Stimulated activated CD8-positive, alpha-beta memory T cell treated with anti-CD3 and anti-CD28 coated beads, Interleukin-12 subunit alpha, Interleukin-12 subunit beta, amount 100 ng/mL, for 4 hours (primary cell): ENCODE results near the gene PEX14.

ENCODE experiments used
- DNase-seq: peaks from one replicate; pipeline ENCODE4 v3.0.0-alpha.2; 2020; ENCODE audit warnings: low read depth

PEX14 gene

GRCh38 chr1:10546896-10547295 is 72.1 kb downstream of the PEX14 start:
- DNase-seq = no peak

- no peak for DNase-seq
Observed at GRCh38 chr1:10549904-10550664, 75.3 kb downstream of the PEX14 start.

GRCh38 chr1:10553118-10553517 is 78.4 kb downstream of the PEX14 start:
- DNase-seq = no peak

GRCh38 chr1:10555635-10556429 is 81.1 kb downstream of the PEX14 start:
- DNase-seq = no peak

GRCh38 chr1:10556430-10557005 is 81.8 kb downstream of the PEX14 start:
- DNase-seq = no peak

- no peak for DNase-seq
Observed at GRCh38 chr1:10557714-10558113, 83.0 kb downstream of the PEX14 start.

GRCh38 chr1:10559386-10559785 is 84.6 kb downstream of the PEX14 start:
- no peak for DNase-seq

- no peak for DNase-seq
Observed at GRCh38 chr1:10561497-10561896, 86.7 kb downstream of the PEX14 start.

- DNase-seq = no peak
Observed at GRCh38 chr1:10561955-10562354, 87.2 kb downstream of the PEX14 start.

- no peak for DNase-seq
Observed at GRCh38 chr1:10564063-10564462, 89.3 kb downstream of the PEX14 start.

- no peak for DNase-seq
Observed at GRCh38 chr1:10569531-10569930, 94.8 kb downstream of the PEX14 start.

GRCh38 chr1:10575616-10576015 is 100.9 kb downstream of the PEX14 start:
- no peak for DNase-seq

- DNase-seq = no peak
Observed at GRCh38 chr1:10578070-10578469, 103.3 kb downstream of the PEX14 start.

GRCh38 chr1:10583641-10584040 is 108.9 kb downstream of the PEX14 start:
- no peak for DNase-seq

- DNase-seq = no peak
Observed at GRCh38 chr1:10585242-10585641, 110.5 kb downstream of the PEX14 start.

GRCh38 chr1:10586125-10586524 is 111.4 kb downstream of the PEX14 start:
- no peak for DNase-seq

- no peak for DNase-seq
Observed at GRCh38 chr1:10588640-10589039, 113.9 kb downstream of the PEX14 start.

- DNase-seq = no peak
Observed at GRCh38 chr1:10589074-10589473, 114.3 kb downstream of the PEX14 start.

GRCh38 chr1:10591010-10591409 is 116.3 kb downstream of the PEX14 start:
- DNase-seq = no peak

GRCh38 chr1:10592373-10592772 is 117.6 kb downstream of the PEX14 start:
- no peak for DNase-seq

- no peak for DNase-seq
Observed at GRCh38 chr1:10593750-10594149, 119.0 kb downstream of the PEX14 start.

- no peak for DNase-seq
Observed at GRCh38 chr1:10594595-10595223, 120.0 kb downstream of the PEX14 start.

GRCh38 chr1:10596780-10597179 is 122.0 kb downstream of the PEX14 start:
- DNase-seq = no peak
